Measurements from ENCODE around the gene CXCL16.

CXCL16 gene

DNA sequence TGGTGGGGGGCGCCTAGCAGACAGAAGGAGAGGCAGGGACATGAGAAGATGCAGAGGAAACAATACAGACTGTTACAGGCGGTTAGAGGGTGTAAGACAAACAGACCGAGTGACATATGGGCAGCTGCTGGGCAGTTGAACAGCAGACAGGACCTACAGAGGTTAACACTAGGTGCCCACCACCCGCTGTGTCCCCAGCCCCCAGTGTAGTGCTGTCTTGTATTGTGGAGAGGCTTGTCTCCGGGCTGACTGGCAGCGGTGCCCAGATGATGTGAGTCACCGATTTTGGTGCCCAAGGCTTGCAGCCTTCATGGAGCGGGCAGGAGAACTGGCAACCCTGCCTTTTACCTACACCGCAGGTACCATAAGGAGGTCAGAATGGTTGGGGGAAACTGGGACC lies 2.4 kb upstream of the CXCL16 start:
- H3K4me3 ChIP-seq (ENCODE audit: low read length) = no peak overlapping the region
- TF ChIP-seq, protein P1, sequence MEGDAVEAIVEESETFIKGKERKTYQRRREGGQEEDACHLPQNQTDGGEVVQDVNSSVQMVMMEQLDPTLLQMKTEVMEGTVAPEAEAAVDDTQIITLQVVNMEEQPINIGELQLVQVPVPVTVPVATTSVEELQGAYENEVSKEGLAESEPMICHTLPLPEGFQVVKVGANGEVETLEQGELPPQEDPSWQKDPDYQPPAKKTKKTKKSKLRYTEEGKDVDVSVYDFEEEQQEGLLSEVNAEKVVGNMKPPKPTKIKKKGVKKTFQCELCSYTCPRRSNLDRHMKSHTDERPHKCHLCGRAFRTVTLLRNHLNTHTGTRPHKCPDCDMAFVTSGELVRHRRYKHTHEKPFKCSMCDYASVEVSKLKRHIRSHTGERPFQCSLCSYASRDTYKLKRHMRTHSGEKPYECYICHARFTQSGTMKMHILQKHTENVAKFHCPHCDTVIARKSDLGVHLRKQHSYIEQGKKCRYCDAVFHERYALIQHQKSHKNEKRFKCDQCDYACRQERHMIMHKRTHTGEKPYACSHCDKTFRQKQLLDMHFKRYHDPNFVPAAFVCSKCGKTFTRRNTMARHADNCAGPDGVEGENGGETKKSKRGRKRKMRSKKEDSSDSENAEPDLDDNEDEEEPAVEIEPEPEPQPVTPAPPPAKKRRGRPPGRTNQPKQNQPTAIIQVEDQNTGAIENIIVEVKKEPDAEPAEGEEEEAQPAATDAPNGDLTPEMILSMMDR (conservative IDR thresholded peaks at IDR 0.05; ENCODE audit: low read depth, low read length) = no peak
- DNase-seq (ENCODE audit: low read depth) = no peak

- TF ChIP-seq, protein P1 (conservative IDR thresholded peaks at IDR 0.05; ENCODE audit: low read depth, low read length) = no peak
- H3K4me3 ChIP-seq (ENCODE audit: low read length) = no peak overlapping the region
- DNase-seq (ENCODE audit: low read depth) = no peak
Measured at GRCh38 chr17:4741544-4741943, 1.8 kb upstream of the CXCL16 start.

DNA sequence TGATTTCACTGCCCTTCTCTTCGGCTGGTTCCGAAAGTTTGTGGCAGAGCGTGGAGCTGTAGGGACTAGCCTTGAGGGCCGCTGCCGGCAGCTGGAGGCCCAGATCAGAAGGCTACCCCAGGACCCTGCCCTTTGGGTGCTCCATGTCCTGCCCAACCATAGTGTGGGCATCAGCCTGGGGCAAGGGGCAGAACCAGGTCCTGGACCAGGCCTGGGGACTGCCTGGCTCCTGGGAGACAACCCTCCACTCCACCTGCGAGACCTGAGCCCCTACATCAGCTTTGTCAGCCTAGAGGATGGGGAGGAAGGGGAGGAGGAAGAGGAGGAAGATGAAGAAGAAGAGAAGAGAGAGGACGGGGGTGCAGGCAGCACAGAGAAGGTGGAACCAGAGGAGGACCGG lies 856 bp upstream of the CXCL16 start:
- no peak for DNase-seq (ENCODE audit: low read depth)
- TF ChIP-seq, protein P1 (conservative IDR thresholded peaks at IDR 0.05; ENCODE audit: low read depth, low read length) = no peak
- no peak overlapping the region for H3K4me3 ChIP-seq (ENCODE audit: low read length)

GRCh38 chr17:4740025-4740351 lies 260 bp upstream of the CXCL16 start:
- TF ChIP-seq, protein P1 (conservative IDR thresholded peaks at IDR 0.05; ENCODE audit: low read depth, low read length) = no peak
- peak overlapping the region; percentile 50 for H3K4me3 ChIP-seq (ENCODE audit: low read length)
- DNase-seq (ENCODE audit: low read depth) = no peak

DNA sequence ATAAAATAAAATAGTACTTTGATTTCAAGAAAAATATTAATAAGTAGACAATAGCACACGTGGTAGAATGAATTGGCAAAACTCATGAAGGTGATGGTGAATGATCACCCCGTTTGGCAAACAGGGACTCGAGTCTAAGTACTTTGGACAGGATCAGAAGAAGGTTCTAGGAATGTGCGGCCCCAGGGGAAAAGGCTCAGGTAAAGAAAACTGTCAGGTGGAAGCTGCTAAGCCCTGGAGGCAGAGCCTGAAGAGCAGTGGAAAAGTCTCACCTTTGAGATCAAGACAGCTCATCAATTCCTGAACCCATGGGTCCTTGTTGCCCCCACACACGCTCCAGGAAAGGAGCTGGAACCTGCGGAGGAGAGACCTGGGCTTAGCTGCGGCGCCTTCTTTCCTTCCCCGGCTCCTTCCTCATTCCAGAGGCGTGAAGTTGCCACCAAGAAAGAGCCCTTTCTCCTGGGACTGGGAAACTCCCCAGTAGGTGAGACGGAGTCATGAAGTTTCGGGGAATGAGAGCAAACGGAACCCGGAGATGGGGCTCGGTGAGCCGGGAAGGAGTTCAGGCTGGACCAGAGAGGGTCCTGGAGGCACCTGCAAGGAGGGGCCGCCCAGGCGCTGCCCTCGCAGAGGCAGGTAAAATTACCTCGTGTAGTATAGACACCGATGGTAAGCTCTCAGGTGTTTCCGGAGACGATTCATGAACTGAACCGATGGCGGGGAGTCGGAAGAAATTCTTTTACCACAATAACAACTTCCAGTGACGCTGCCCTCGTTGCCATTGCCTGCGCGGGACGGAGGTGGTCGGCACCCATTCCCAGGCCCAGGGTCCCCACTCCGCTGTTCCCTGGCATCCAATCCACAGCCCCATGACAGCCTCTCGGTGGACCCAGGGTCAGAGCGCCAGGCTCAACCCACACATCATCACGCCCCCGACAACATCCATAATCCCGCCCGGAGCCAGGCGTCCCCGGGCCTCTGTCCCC lies 1.3 kb downstream of the CXCL16 start:
- H3K4me3 ChIP-seq (ENCODE audit: low read length) = peak overlapping the region; percentile 50
- TF ChIP-seq, protein P1 (conservative IDR thresholded peaks at IDR 0.05; ENCODE audit: low read depth, low read length) = no peak
- no peak for DNase-seq (ENCODE audit: low read depth)

GRCh38 chr17:4735876-4736651 lies 3.7 kb downstream of the CXCL16 start:
- TF ChIP-seq, protein P1 (conservative IDR thresholded peaks at IDR 0.05; ENCODE audit: low read depth, low read length) = no peak
- no peak overlapping the region for H3K4me3 ChIP-seq (ENCODE audit: low read length)
- no peak for DNase-seq (ENCODE audit: low read depth)

All from retinal pigment epithelial cell (primary cell).